ENCODE data around the gene STXBP2. TPM values are rescaled to one million over a fixed set of nuclear protein-coding genes. Genes with fewer than 3 reads are reported as not detected.

The STXBP2 gene
- total and polyA plus RNA-seq, 9 of the 15 experiments (the other 6 are each of a cell fraction or from before 2014, with no cell fraction given) = 2.5 to 163 (median 71.3) TPM

DNA sequence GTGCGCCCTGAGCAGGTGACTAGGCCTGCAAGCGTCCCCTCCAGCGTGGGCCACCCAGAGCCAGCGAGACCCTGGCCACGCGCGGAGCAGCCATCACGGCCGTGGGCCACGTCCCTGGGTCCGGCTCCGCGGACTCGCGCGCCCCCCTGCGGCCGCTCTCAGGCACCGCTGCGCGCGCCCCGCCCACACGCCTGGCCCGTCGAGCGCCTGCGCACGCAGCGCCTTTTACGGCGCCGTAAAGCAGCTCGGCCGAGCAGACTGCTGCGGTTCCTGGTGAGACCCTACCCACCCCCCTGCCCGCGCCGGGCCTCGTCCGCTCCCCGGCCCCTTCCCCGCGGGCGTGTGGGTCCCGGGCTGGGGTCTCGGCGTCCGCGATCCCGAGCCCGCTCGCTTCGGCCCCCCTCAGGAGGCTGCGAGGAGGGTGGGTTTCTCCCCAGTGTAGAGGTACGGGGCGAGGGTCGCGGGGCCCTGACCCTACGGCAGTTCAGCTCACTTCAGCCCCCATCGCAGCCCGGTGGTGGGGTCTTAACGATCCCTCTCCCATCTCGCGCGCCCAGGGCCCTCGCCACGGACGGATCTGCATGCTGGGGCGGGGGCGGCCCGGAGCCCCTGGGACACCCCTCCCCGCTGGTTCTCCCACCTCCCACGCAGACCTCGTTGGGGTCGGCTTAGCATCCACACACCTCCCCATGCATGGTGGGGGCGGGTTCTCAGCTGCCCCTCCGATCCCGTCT lies 43.9 kb downstream of the STXBP2 start, which contains the start of gene TRAPPC5 (continued):
- TF ChIP-seq, protein P1, sequence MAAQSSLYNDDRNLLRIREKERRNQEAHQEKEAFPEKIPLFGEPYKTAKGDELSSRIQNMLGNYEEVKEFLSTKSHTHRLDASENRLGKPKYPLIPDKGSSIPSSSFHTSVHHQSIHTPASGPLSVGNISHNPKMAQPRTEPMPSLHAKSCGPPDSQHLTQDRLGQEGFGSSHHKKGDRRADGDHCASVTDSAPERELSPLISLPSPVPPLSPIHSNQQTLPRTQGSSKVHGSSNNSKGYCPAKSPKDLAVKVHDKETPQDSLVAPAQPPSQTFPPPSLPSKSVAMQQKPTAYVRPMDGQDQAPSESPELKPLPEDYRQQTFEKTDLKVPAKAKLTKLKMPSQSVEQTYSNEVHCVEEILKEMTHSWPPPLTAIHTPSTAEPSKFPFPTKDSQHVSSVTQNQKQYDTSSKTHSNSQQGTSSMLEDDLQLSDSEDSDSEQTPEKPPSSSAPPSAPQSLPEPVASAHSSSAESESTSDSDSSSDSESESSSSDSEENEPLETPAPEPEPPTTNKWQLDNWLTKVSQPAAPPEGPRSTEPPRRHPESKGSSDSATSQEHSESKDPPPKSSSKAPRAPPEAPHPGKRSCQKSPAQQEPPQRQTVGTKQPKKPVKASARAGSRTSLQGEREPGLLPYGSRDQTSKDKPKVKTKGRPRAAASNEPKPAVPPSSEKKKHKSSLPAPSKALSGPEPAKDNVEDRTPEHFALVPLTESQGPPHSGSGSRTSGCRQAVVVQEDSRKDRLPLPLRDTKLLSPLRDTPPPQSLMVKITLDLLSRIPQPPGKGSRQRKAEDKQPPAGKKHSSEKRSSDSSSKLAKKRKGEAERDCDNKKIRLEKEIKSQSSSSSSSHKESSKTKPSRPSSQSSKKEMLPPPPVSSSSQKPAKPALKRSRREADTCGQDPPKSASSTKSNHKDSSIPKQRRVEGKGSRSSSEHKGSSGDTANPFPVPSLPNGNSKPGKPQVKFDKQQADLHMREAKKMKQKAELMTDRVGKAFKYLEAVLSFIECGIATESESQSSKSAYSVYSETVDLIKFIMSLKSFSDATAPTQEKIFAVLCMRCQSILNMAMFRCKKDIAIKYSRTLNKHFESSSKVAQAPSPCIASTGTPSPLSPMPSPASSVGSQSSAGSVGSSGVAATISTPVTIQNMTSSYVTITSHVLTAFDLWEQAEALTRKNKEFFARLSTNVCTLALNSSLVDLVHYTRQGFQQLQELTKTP (IDR thresholded peaks at IDR 0.05; ENCODE audit: low read depth in 1 of 2, partially characterized antibody in 2 of 2) = no peak
- TF ChIP-seq POLR2H (tag; IDR thresholded peaks at IDR 0.05; ENCODE audit: low read depth) = no peak
- TF ChIP-seq ZNF584 (CRISPR knock-in tag; IDR thresholded peaks at IDR 0.05; ENCODE audit: low read depth) = no peak
- TF ChIP-seq STAT5B (CRISPR knock-in tag; IDR thresholded peaks at IDR 0.05) = no peak
- no peak for TF ChIP-seq NFATC3 (IDR thresholded peaks at IDR 0.05)
- TF ChIP-seq SMAD3 (CRISPR knock-in tag; conservative IDR thresholded peaks at IDR 0.05) = no peak
- TF ChIP-seq, protein P2, sequence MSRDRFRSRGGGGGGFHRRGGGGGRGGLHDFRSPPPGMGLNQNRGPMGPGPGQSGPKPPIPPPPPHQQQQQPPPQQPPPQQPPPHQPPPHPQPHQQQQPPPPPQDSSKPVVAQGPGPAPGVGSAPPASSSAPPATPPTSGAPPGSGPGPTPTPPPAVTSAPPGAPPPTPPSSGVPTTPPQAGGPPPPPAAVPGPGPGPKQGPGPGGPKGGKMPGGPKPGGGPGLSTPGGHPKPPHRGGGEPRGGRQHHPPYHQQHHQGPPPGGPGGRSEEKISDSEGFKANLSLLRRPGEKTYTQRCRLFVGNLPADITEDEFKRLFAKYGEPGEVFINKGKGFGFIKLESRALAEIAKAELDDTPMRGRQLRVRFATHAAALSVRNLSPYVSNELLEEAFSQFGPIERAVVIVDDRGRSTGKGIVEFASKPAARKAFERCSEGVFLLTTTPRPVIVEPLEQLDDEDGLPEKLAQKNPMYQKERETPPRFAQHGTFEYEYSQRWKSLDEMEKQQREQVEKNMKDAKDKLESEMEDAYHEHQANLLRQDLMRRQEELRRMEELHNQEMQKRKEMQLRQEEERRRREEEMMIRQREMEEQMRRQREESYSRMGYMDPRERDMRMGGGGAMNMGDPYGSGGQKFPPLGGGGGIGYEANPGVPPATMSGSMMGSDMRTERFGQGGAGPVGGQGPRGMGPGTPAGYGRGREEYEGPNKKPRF (IDR thresholded peaks at IDR 0.05; ENCODE audit: low read depth, low read length) = no peak
- no peak for TF ChIP-seq TCF7L2 (IDR thresholded peaks at IDR 0.05; ENCODE audit: low read depth, low read length)
- TF ChIP-seq LARP7 (IDR thresholded peaks at IDR 0.05) = no peak
- TF ChIP-seq SIN3A (IDR thresholded peaks at IDR 0.05; ENCODE audit: borderline replicate concordance in 2 of 2, control insufficient read depth in 1 of 2, low read depth in 2 of 2, low read length in 2 of 2) = peak in 1 of 2 experiments; percentile 24; a peak in 1 of 4 replicates
- TF ChIP-seq ZNF696 (CRISPR knock-in tag; conservative IDR thresholded peaks at IDR 0.05) = no peak
- TF ChIP-seq, protein P3, sequence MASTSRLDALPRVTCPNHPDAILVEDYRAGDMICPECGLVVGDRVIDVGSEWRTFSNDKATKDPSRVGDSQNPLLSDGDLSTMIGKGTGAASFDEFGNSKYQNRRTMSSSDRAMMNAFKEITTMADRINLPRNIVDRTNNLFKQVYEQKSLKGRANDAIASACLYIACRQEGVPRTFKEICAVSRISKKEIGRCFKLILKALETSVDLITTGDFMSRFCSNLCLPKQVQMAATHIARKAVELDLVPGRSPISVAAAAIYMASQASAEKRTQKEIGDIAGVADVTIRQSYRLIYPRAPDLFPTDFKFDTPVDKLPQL (IDR thresholded peaks at IDR 0.05; ENCODE audit: extremely low read depth, insufficient read length) = no peak
- no peak for TF ChIP-seq CC2D1A (IDR thresholded peaks at IDR 0.05)
- TF ChIP-seq ZNF586 (CRISPR knock-in tag; conservative IDR thresholded peaks at IDR 0.05) = no peak
